NCI-H146 treated with DMSO at 0.1 percent for 48 hours (cell line): ENCODE data around the gene PSMB1.

Experiments
- DNase-seq: peaks from one replicate; lab custom pipeline; 2025; ENCODE audit not compliant: unreplicated experiment; lab: John Stamatoyannopoulos, UW

PSMB1 gene

GRCh38 chr6:170552765-170553533 lies at the start of gene PSMB1:
Gene PSMB1, minus strand, starts transcription at chr6:170553307. Its CDS starts 65 bp downstream, at chr6:170553242.
- DNase-seq, result peak; percentile 95

- DNase-seq, result no peak
Measured at GRCh38 chr6:170597278-170597677, 44.2 kb upstream of the PSMB1 start.

DNA sequence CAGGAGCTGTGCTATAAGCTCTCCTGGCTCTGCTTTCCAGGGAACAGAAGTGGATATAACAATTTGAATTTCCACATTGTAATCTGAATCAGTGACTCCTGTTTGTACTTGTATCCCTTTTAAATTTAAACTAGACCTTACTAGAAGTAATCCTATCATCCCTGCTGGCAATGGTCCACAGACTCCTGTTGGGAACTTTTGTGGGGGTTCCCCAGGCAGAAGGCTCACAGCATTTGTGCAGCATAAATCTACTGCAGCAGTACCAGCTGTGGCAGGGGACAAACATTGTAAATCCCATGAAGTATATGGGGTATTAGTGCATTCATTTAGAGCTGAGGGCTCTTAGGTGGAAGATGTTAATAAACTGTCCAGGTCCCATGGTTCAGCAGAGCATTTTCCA lies 43.3 kb upstream of the PSMB1 start:
- no peak for DNase-seq

- DNase-seq, result no peak
Measured at GRCh38 chr6:170590725-170591124, 37.6 kb upstream of the PSMB1 start.

GRCh38 chr6:170584954-170585498 lies 31.9 kb upstream of the PSMB1 start:
- peak; percentile 50 for DNase-seq

DNA sequence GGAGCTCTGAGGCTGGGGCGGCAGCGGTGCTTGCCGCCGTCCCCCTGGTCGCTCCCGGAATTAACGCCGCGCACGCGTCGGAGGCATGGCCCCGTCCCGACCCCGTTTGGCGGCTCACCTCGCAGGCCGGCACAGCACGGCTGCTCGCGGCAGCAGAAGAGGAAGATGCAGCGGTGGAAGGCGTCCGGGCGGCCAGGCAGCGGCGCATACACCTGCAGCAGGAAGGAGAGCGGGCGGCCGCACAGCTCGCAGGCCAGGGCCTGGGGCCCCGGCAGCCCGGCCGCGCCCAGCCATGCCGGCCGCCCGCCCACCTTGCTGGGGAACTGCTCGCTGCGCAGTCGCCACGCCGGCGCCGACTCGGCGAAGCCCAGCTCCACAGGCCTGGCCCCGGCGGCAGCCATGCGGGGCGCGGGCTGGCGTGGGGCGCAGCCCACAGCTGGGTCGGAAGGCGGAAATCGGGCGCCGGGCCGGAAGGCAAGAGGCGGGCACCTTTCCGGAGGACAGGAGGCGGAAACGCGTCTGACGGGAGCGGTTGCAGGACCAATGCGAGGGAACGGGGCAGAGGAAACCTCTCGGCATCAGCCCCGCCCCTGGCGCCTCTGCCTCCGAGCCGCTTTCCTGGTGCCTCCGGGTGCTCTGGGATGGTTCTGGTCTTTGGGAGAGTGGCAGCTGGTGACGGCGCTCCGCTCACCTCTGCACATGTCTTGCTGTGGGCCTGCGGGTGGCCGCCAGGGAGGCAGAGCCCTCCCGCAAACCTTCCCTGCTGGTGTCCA lies 31.3 kb upstream of the PSMB1 start, which contains the start of gene PDCD2:
TSS of gene PDCD2 (minus strand) at position 457 of the 773 bp plus-strand sequence. CDS start at position 401, 56 bp downstream.
- DNase-seq, result peak; percentile 96

GRCh38 chr6:170583756-170584180 lies 30.7 kb upstream of the PSMB1 start:
- DNase-seq, result peak; percentile 65

DNA sequence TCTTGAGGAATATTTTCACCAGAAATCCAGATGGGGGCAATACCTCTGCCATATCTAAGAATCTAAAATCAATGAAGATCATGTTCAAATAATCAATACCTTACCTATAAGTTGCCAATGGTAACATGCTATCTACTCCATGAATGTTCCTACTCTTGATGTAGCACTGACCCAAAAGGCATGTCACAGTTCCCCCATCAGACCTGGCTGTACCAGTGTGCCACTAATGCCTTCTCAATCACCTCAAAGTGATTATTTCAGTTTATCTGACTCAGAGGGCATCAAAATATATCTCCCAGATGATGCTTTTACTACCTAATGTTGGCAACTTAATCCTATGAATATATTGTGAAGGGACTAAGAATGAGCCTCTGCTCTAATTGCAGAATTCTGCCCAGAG lies 25.8 kb upstream of the PSMB1 start:
- DNase-seq, result no peak

- DNase-seq, result no peak
Measured at GRCh38 chr6:170575250-170575649, 22.1 kb upstream of the PSMB1 start.

GRCh38 chr6:170572704-170573466 lies 19.8 kb upstream of the PSMB1 start:
- no peak for DNase-seq

- DNase-seq, result no peak
Measured at GRCh38 chr6:170564936-170565530, 11.9 kb upstream of the PSMB1 start.

DNA sequence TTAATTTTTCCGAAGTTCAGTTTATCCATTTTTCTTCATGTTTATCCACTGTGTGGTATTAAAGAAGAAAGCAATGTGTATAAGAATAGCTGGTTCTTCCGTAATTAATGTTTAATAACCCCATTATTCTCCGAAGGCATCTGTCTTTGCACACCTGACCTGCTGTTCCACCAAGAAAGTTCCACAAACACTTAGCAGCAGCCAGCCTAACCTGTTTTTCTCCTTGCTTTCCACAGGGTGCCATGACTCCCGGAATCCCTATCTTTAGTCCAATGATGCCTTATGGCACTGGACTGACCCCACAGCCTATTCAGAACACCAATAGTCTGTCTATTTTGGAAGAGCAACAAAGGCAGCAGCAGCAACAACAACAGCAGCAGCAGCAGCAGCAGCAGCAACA lies 8.4 kb upstream of the PSMB1 start:
- no peak for DNase-seq

DNA sequence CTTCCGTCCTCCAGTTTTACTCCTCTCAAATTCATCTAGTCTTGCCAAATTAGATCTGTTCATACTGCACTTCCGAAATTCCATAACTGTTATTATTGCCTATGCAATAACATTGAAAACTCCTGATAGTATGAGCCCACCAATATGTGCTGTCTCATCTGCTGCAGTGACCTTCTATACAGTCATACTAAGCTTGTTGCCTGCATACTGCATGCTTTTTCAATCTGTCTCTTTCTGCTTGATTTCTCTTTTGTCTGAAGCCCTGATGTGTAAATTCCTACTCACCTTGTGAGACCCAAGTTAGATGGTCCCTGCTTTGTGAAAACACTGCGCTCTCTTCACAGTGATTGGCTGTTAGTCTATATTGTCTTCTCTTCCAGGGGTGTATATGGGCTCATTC lies 2.2 kb upstream of the PSMB1 start:
- no peak for DNase-seq

- DNase-seq, result peak; percentile 15
Measured at GRCh38 chr6:170554796-170555137, 1.7 kb upstream of the PSMB1 start.

DNA sequence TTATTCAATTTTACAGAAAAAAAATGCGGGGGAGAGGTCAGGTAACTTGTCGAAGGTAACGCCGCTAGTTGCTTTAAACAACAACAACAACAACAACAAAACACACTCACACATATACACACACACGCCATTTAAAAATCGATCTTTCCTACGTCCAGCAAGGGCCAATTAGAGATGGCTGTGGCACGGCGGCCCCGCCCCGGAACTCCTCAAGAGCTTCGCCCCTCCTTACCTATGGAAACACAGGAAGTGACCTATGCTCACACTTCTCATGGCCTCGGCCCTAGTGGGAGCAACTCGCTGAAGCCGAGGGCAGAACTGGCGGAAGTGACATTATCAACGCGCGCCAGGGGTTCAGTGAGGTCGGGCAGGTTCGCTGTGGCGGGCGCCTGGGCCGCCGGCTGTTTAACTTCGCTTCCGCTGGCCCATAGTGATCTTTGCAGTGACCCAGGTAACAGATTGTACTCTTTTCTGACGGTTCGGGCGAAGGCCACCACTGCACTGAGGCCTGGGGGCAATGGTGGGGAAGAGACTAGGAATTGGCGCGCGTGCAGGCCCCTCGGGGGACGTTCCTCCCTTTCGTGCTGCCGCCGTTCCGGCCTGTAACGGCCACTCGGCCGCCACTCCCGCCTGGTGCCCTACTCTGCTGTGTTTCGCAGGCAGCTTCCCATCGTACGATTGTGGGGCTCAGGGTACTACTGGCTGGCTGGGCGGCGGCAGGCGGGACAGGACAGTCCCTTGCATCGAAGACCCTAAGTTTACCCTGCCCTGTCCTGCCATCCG lies 1.1 kb upstream of the PSMB1 start, which contains the start of gene TBP:
TSS of gene TBP (plus strand) at position 357 of the 783 bp plus-strand sequence. CDS start 2,661 bp downstream, outside the sequence.
- DNase-seq, result peak; percentile 100

- DNase-seq, result peak; percentile 83
Measured at GRCh38 chr6:170553534-170554012, 466 bp upstream of the PSMB1 start.

- DNase-seq, result no peak
Measured at GRCh38 chr6:170545405-170545804, 7.7 kb downstream of the PSMB1 start.

DNA sequence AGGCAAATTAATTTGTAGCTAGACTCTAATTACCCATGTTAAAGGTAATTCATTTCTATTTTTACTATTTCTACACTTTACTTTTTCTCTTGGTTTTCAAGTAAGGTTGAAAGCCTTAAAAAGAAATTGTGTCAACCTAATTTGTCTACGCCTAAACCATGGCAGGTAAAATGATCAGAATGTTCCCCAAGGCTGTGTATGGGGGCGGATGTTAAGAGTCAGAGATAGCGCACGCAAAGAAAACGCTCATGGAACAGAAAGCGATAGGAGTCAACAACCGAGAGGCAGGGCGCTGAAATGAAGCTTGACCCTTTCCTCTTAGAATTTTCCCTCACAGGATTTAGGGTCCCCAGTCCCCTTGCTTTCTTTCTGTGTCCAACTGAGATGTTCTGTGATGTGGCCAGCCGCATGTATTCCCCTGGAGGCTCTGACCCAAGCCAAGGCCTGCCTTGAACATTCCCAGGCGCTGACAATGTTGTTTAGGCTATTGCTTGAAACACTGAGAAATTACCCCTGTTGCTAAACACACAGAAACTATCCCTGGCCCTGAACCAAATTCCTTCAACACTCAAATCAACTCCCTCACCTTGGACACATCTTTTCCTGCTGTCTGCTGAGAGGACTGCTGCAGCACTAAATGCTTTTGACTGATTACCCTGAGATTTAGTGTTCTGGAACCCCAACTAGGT lies 10.9 kb downstream of the PSMB1 start:
- DNase-seq, result no peak

GRCh38 chr6:170537329-170537728 lies 15.8 kb downstream of the PSMB1 start:
- DNase-seq, result no peak
